Activated CD8-positive, alpha-beta memory T cell treated with anti-CD3 and anti-CD28 coated beads, Interleukin-2, amount 50 U/mL, for 1 hour (primary cell): ENCODE results near the gene PCYOX1L.

Experiments
- DNase-seq: peaks from one replicate; pipeline ENCODE4 v3.0.0-alpha.2; 2020; ENCODE audit errors: extremely low read depth

PCYOX1L gene, protein sequence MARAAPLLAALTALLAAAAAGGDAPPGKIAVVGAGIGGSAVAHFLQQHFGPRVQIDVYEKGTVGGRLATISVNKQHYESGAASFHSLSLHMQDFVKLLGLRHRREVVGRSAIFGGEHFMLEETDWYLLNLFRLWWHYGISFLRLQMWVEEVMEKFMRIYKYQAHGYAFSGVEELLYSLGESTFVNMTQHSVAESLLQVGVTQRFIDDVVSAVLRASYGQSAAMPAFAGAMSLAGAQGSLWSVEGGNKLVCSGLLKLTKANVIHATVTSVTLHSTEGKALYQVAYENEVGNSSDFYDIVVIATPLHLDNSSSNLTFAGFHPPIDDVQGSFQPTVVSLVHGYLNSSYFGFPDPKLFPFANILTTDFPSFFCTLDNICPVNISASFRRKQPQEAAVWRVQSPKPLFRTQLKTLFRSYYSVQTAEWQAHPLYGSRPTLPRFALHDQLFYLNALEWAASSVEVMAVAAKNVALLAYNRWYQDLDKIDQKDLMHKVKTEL

DNA sequence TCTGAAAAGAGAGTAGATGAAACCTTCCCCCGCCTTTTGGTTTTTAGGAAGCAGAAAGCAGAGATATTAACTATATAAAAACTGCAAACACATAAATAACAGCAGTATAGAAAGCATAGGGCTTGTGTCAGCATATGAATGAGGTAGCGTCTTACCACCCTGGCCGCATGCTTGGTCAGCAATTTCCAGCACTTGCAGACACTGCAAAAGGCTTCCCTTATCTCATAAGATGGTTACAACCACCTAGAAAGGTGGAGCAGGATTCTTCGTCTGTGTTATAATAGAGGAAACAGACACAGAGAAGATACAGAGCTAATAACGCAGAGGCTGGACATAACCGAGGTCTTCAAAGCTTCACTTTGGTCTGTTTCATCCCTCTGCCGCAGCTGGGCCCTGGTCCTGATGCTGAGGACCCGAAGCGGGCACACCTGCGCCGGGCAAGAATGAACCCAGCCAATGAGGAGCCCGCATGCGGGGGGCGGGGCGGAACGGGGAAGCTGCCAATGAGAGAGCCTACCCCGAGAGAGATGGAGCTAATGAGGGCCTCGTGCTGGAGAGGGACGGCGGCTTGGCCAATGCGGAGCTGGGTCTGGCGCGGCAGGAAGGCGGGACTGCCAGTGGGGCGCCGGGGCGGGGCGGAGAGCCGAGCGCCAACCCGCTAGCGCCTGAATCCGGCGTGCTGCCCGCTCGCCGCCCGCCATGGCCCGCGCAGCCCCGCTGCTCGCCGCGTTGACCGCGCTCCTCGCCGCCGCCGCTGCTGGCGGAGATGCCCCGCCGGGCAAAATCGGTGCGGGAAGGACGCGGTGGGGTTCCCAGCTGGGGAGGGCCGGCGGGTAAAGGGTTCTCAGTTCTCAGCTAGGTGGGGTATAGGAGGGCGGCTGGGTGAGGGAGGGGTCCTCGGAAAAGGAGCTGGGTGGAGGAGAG lies at the start of gene PCYOX1L:
PCYOX1L (plus strand) TSS at position 677 of the 924 bp plus-strand sequence; CDS start at position 700, 23 bp downstream.
- peak; percentile 73 for DNase-seq

DNA sequence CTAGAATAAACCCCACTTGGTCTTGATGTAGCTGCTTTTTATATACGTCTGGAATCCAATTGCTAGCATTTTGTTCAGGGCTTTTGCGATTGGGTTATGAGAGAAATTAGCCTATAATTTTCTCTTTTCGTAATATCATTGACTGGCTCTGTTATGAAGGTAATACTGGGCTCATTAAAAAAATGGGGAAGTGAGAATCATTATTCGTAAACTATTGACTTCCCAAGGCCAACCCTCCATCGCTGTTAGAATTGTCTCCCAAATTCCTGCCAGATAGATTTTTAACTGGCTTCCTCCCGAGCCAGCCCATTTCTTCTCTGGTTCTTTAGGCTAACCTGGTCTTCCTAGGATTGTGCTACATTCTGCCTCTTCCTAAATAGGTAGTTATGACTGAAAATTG lies 48.5 kb upstream of the PCYOX1L start:
- no peak for DNase-seq

DNA sequence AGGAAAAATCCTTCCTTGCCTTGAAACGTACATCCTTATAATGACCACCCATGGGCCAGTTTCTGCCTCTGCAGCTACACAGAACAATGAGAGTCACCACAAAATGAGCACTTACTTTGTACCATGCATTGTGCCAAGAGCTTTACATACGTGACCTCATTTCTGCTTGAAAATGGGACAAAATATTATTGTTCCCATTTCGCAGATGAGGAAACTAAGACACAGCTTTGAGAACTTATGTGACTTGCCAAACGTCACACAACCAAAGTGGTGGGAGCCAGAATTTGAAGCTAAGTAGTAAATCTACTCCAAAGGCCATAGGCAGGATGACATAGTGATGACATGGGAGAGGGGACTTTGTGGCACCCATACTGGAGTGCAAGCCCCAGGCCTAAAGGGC lies 47.4 kb upstream of the PCYOX1L start:
- DNase-seq = no peak

DNA sequence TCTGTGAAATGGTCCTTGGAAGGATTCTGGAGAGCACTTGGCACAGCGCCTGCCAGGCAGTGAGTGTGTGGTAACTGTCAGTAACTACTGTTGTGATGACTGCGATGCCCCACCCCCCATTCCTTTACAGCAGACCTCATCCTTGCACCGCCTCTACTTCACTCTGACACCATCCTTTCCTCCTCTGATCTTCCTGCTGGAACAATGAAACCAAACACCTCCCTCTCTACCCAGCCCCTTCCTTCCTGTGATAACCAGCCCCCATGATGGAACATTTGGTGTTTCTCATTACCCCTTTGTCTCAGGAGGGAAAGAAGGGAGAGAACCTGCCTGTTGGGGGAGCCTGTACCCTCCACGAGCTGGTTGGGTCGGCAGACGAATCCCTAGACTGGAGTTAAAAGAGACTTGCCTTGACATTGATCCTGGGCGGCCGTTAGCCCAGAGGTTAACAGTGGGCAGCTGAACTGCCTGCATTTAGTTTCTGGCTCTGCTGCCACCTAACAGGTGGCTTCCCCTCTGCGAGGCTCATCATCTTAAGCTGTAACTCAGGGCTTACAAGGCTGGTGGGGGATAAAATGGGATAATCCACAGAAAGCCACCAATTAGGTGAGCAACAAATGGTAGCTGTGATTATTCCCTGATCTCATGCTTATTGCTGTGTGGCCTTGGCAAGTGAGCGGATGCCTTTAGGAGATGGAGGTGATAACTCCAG lies 46.7 kb upstream of the PCYOX1L start:
- DNase-seq = no peak

DNA sequence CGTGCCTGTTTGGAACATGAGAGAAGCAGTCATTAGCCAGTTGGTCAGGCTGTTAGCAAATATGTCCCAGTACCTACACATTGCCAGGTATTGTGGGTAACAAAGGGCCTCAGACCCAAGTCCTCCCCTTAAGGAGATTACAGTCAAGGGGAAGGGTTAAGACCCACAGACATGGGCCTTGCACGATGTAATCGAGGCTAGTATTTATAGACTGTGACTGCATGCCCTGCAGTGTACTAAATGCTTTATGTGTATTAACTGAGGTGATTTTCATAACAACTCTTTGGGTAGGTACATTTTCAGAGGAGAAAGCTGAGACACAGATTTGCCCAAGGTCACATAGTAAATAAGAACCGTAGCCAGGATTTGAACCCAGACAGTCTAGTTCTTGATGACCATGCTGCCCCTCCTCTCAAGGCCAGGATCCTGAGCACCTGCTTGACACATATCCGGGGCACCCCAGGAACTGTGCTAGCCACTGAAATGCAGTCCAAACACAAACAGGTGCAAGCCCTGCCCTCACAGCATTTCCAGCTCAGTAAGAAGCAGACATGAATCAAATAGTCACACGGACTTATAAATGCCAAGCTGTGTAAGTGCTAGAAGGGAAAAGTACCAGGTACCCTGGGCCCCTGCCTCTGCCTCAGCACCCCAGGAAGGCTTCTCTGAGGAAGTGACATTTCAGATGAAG lies 44.5 kb upstream of the PCYOX1L start:
- no peak for DNase-seq

DNA sequence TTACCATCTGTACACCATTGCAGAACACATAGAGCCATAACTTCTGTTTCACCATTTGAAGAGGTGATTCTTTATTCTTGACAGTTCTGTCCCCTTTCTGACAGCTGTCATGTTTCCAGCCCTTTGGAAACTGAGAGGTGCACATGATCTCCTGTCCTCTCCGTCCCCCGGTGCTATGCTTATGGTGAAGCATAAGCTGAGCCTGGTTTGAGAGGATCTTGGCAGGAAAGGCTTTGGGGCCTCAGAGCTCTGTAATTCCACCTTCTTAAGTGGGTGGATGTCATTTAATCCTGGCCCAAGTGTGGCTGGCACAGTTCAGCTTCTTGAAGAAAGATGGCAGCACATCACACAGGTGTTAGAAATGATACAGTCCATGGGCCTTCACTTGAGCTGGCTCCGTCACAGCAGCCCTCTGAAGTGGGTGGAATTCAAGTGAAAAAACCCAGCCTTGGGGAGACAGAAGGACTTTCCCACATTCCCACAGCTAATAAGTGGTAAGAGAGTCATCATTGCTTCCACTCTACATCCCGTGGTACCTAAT lies 43.2 kb upstream of the PCYOX1L start:
- no peak for DNase-seq

DNA sequence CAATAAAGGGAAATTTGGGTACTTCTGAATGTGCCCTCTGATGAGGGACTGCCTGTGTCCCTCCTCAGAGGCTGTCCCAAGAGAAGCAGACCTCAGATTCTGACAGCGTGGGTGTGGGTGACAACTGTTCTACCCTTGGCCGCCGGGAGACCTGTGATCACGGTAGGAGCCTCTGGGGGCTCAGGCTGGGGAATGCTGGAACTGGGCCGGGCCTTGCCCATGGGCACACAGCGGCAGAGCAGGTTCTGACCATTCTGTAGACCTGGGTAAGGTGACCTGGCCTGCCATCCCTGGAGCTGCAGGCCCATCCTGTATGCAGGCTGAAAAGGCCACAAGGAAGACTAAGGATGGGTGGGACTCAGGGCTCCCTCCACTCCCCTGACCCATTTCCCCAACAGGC lies 42.1 kb upstream of the PCYOX1L start:
- no peak for DNase-seq

DNA sequence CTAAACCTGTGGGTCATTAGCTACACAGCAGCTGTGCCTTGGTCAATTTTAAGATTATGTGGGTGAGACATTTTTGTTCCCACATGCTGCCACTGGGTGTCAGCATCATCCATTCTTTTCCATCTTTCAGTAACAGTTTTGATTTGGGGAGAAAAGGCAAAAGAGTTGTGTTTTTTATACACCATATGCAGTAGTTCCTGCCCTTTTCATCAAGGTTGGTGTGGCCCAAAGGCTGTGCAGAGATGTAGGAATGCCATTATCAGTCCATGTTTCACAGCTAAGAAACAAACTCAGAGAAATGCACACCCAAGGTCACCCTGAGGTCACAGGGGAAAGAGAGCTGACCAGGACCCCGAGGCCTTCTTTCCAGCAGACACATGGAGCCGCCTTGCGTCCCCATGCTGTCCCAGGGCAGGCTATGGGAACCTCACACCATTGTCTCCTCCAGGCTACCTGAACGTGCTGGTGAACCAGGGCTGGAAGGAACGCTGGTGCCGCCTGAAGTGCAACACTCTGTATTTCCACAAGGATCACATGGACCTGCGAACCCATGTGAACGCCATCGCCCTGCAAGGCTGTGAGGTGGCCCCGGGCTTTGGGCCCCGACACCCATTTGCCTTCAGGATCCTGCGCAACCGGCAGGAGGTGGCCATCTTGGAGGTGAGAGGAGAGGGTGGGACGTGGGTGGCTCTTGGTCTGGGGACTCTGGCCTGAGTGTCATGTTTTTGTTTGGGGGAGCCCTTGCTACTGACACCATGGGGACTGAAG lies 40.4 kb upstream of the PCYOX1L start:
- DNase-seq = no peak

DNA sequence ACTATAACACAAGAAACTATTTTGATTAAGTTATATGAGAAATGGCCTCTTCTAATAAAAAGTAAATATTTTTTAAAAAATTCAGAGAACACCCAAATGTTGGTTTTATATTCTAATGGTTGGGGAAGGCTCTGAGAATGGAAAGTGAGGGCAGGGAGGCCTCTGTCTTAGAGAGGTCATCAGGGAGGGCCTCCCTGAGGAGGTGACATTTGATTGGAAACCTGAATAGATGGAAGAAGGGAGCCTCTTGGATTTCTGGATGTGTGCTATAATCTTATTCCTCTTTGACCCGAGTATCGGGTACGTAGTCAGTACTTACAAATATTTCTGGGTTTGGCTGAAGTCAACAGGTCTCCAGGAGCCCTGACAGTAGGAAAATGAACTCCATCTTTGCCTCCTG lies 38.7 kb upstream of the PCYOX1L start:
- DNase-seq = no peak

DNA sequence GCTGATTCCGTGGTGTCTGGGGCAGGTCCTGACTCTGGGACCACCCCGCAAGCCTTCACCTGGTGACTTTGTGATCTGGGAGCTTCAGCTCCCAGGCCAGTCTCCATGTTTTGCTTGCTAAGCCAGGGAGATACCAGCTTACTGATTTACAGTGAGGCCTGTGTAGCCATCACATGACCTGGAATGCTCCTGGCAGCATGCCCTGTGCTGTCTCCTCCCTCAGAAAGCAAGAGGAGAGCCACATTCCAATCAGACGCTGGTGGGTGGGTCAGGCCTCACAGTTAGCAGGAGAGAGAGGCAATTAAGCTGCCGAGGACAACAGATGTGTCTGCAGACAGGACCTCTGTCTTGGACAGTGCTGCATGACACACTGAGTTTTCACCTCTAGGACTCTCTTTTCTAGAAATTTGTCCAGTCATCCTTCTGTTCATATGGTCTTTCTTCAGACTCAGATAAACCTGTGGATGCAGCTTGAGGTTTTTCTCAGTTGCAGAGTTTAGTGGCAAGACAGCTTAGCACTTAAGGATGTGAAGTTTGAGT lies 37.0 kb upstream of the PCYOX1L start:
- no peak for DNase-seq

DNA sequence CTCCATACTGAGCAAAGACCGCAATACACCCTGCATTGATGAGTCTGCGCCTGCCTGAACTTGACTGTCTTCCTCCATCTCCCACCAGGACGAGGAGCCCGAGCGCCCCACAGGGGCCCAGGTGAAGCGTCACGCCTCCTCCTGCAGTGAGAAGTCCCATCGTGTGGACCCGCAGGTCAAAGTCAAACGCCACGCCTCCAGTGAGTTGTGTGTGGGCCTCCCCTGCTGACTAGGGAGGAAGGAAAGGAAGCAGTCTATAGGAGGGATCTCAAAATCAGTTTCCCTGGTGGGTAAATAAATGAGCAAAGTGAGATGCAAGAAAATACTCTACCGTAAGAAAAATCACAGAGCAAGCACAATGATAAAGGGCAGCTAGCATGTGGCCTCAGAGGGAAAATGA lies 35.3 kb upstream of the PCYOX1L start:
- no peak for DNase-seq

DNA sequence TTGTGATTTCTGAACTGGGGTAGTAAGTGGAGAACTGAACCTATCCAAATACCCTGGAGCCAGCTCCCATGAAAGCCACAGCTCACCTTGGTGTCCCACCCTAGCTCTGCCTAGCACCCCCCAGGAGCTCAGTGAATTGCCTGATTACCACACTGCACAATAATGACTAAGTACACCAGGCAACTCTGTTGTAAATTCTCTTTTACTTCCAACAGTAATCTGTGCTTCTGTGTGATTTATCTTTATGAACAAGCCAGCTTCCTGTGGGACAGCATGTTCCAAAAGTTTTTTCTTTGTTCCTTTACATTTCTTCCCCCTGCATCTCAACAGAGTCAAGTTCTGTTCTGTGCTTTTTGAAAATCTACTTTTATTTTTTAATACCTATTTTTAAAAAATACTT lies 34.6 kb upstream of the PCYOX1L start:
- DNase-seq = no peak

DNA sequence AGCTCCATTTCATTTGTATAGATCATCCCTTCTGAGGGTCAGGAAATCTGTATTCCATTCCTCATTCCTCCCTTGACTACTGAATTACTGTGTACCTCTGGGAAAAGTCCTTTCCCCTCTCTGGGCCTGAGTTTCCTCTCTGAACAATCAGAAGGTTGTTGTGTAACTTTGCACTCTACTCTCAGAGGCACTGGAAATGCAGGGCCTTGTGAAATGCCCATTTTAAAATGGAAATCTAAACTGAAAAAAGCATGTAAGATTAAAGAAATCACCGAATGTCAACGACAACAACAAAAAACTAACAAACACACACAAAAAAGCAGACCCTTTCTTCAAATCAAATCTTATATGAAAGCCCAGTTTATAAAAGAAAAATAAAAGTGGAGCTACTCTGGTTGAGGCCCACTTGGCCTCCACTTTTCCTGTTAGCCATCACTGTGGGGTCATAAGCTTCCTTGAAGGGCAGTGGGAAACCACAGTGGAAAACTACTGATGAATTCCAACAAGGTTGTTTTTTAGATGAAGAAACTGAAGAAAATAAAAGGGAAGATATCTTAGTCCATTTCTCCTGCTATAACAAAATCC lies 34.1 kb upstream of the PCYOX1L start:
- DNase-seq = no peak

DNA sequence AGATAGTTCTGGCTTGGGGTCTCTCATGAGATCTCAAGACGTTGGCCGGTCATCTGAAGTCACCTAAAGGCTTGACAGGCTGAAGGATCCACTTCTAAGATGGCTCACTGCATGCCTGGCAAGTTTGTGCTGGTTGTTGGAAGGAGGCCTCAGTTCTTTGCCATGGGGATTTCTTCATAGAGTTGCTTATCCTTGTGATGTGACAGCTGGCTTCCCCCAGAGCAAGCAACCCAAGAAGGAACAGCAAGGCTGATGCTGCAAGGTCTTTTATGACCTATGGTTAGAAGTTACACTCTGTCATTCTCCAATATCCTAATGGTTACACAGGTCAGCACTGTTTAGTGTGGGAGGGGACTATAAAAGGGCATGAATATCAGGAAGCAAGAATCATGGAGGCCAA lies 33.2 kb upstream of the PCYOX1L start:
- no peak for DNase-seq

DNA sequence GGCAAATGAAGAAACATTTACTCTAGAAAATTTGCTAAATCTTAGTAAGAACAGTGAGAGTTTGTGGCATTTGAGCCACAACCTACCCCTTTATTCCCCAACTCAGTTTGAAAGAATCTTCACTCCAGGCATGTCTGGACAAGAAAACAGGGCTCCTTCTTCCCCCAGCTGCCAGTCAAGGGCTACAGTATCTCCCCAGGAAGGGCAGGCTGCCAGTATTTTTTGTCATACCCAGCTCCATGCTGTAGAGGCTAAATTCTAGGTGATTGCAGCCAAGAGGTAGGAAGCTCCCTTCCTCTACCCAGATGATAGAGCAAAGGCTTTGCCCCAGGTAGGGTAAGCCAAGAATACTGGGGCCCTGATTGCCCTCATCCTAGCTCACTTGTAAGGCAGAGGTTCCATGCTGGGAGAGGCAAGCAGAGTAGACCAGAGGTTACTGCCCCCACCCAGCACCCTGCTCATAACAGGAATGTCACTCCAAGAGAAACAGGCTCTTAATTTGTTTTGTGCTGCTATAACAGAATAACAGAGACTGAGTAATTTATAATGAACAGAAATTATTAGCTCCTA lies 32.6 kb upstream of the PCYOX1L start:
- no peak for DNase-seq

DNA sequence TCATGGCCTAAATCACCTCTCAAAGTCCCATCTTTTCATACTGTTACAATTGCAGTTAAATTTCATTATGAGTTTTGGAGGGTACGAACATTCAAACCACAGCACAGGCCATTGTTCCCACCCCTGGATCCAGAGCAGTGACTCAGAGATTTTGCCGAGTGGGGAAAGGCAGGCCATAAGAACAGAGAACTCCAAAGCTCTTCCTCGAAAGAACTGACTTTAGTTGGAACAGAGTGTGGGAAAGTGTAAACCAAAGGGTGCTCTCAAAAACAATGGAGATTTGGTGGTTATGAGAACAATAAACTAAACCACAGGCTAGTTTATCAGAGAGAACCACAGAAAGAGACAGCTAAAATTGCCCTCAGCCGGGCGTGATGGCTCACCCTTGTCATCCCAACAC lies 32.0 kb upstream of the PCYOX1L start:
- no peak for DNase-seq

DNA sequence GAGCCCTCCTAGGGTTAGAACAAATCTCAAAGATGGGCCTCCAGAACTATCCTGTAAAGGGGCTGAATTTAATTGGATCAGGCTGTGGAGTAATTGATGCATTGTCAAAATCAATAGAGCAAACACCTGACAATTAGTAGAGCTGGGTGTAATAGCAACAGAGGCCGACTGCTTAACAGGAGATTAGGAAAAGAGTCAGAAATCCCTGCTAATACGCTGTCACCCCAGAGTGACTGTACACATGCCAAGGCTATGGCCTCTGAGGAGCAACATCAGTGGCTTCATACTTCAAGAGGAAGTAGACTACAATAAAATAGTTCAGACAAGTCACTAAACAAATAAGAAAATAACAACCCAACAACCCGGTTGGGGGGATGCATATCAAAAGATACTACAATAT lies 31.2 kb upstream of the PCYOX1L start:
- DNase-seq = no peak

DNA sequence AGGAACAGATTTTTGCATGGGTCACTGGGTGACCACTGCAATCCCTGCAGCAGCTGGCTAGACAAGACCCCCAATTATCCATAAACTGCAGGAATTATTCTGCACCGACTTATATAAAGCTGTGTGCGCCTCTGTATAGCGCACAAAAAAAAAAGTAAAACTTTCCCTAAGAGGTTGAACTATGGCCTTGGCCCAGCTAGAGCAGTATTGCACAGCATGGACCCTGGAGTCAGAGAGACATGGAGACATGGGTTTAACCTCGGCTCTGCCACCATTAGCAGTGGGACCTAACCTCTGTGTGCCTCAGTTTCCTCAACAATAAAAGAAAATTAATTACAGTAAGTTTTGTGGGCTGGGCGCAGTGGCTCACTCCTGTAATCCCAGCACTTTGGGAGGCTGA lies 29.7 kb upstream of the PCYOX1L start:
- no peak for DNase-seq

DNA sequence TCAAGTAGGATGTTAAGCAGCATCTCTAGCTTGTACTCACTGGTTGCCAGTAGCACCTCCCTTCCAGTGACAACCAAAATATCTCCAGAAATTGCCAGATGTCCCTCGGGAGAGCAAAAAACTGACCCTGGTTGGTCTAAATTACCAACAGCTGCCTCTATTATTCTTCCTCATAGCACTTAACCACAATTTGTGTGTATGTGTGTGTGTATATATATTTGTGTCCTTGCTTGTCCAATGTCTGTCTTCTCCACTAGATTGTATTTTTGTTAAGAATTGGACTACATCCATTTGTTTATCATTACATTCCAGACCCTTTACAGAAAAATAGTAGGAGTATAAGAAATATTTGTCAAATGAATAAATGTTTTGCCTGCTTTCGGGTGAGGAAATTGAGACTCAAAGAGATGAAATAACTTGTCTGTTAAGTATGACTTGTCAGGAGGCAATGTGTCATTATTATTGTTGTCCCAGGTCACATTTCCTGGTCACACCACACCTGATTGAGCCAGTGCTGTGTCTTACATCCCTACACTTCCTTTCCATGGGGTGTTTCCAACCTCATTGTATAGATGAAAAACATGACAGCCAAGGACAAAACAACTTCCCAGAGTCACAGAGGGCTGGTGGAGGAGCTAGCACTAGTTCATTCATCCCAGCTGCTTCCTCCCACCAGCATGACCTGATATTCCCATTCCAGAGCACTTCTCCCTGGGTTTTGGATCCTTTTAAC lies 24.0 kb upstream of the PCYOX1L start:
- no peak for DNase-seq
